K562 (cell line): ENCODE results near the gene EXOC6. TPM values are rescaled to one million over a fixed set of nuclear protein-coding genes. Genes with fewer than 3 reads are reported as not detected.

ENCODE experiments used
- ATAC-seq: fragments of 200-7000 bp; cut with Tn5 transposase; 3 replicates; pipeline ENCODE4 v1.9.1; 2020; ENCODE audit warnings: moderate library complexity
- BruUV-seq: library from RNA; stranded (reverse); fragments of 400-500 nt; replicated peaks from 2 replicates; lab custom pipeline; 2021; lab: Mats Ljungman, UMichigan
- CTCF ChIA-PET: fragments of 300-600 bp; formaldehyde crosslinking; extraction: SDS; loops from one replicate; lab custom pipeline; 2021; ENCODE audit warnings: low intra/inter-chr PET ratio; lab: Yijun Ruan, JAX
- POLR2A ChIA-PET: fragments of 300-600, 350-650 bp; sonication (Branson Sonifier 250); formaldehyde crosslinking; extraction: SDS; loops from one replicate; lab custom pipeline; 2021; ENCODE audit warnings: antibody characterized with exemption, inconsistent platforms; lab: Yijun Ruan, JAX
- DNase-seq, 4 experiments: peaks; one replicate each; pipeline versions ENCODE4 v3.0.0 to v3.0.0-alpha.2; 2011 to 2018; ENCODE audit warnings: low spot score in 3 of 4, mixed read lengths in 3 of 4; ENCODE audit errors: extremely low read depth in 1 of 4
- FAIRE-seq: peaks from 2 replicates; lab custom pipeline; 2011; peaks lifted over from hg19 to GRCh38; lab: Jason Lieb, UNC
- H2AFZ ChIP-seq: 2 replicates; pipeline ENCODE4 v1.6.0; 2011; ENCODE audit warnings: low read depth, low read length, control low read depth, inconsistent platforms
- H3K27ac ChIP-seq: fragments of 200-600 bp; 3 replicates; pipeline ENCODE4 v1.8.0; 2011; ENCODE audit warnings: low read depth, mild to moderate bottlenecking, control low read depth, inconsistent platforms, low read length, moderate library complexity, mixed read lengths; ENCODE audit errors: extremely low read depth
- H3K27me3 ChIP-seq, 2 experiments: fragments of 300-600 bp in 1 of 2; 2 replicates in 1 of 2; 3 replicates in 1 of 2; pipeline versions ENCODE4 v1.6.0 to v1.8.0; 2011; ENCODE audit warnings: inconsistent platforms in 2 of 2, low read length in 2 of 2, mild to moderate bottlenecking in 1 of 2, mixed read lengths in 1 of 2, moderate library complexity in 1 of 2; ENCODE audit not compliant: control insufficient read depth in 2 of 2, insufficient read depth in 2 of 2
- H3K36me3 ChIP-seq: fragments of 300-600 bp; 3 replicates; pipeline ENCODE4 v1.8.0; 2011; ENCODE audit warnings: mild to moderate bottlenecking, low read length, inconsistent platforms; ENCODE audit not compliant: control insufficient read depth, insufficient read depth
- H3K4me1 ChIP-seq, 2 experiments: fragments of 200-600 bp in 1 of 2; replicated peaks in 1 of 2; 2 replicates in 1 of 2; 3 replicates in 1 of 2; pipeline versions ENCODE4 v1.5.1 to v1.8.0; 2011; ENCODE audit warnings: inconsistent platforms in 2 of 2, low read length in 2 of 2, mild to moderate bottlenecking in 1 of 2, mixed read lengths in 1 of 2, moderate library complexity in 1 of 2; ENCODE audit not compliant: control insufficient read depth in 2 of 2, insufficient read depth in 2 of 2
- H3K4me2 ChIP-seq: 2 replicates; pipeline ENCODE4 v1.6.1; 2011; ENCODE audit warnings: low read length, control low read depth, inconsistent platforms, mixed read lengths; ENCODE audit not compliant: insufficient read depth
- H3K4me3 ChIP-seq: fragments of 200-600 bp; sonication (generic), shearing (Covaris generic); 2 replicates; pipeline ENCODE4 v1.5.1; 2016; ENCODE audit warnings: control low read depth, inconsistent platforms
- H3K79me2 ChIP-seq: fragments of 200-600 bp; 3 replicates; pipeline ENCODE4 v1.8.0; 2011; ENCODE audit warnings: low read length, inconsistent platforms; ENCODE audit not compliant: control insufficient read depth, insufficient read depth
- H3K9ac ChIP-seq, 2 experiments: 2 replicates each; pipeline versions ENCODE4 v1.6.0 to v1.6.1; 2011; ENCODE audit warnings: low read depth in 2 of 2, low read length in 2 of 2, control low read depth in 1 of 2, inconsistent platforms in 1 of 2, mild to moderate bottlenecking in 1 of 2, mixed read lengths in 1 of 2; ENCODE audit not compliant: insufficient read depth in 1 of 2
- H3K9me1 ChIP-seq: one replicate; pipeline ENCODE4 v1.6.0; 2011; ENCODE audit warnings: inconsistent platforms, mild to moderate bottlenecking, low read length, moderate library complexity; ENCODE audit not compliant: control insufficient read depth, insufficient read depth
- H3K9me3 ChIP-seq: replicated peaks from 2 replicates; pipeline ENCODE4 v1.5.1; 2011; ENCODE audit warnings: low read depth, low read length, inconsistent platforms; ENCODE audit not compliant: control insufficient read depth, insufficient read depth
- H4K20me1 ChIP-seq: replicated peaks from 2 replicates; pipeline ENCODE4 v1.6.1; 2011; ENCODE audit warnings: low read length, inconsistent platforms, mixed read lengths; ENCODE audit not compliant: control insufficient read depth, insufficient read depth
- GABPB1 ChIP-seq: sonication (generic); formaldehyde crosslinking; IDR thresholded peaks from 2 replicates; pipeline ENCODE4 v1.8.0; 2022; ENCODE audit warnings: mild to moderate bottlenecking, missing genetic modification reagents
- POLR2G ChIP-seq: fragments of 200-400 bp; formaldehyde crosslinking; IDR thresholded peaks from 2 replicates; pipeline ENCODE4 v1.6.1; 2017; ENCODE audit warnings: low read depth, mild to moderate bottlenecking, antibody characterized with exemption, low read length, moderate library complexity
- RBM22 ChIP-seq: fragments of 200-400 bp; formaldehyde crosslinking; IDR thresholded peaks from 2 replicates; pipeline ENCODE4 v1.6.1; 2018; ENCODE audit warnings: low read length, low read depth; ENCODE audit not compliant: poor library complexity, severe bottlenecking
- WGBS: fragments of 100-300 bp; shearing (Covaris generic); methylation state at CpG from one replicate; pipeline ENCODE4 v1.1.6; 2016; ENCODE audit warnings: low coverage, mixed read lengths; ENCODE audit not compliant: insufficient coverage; ENCODE audit errors: missing lambda C conversion rate; 5-methylcytosine and 5-hydroxymethylcytosine counted together
- in situ Hi-C: fragments of 300-500 bp; cut with MboI; formaldehyde crosslinking; loops from 4 replicates; pipeline ENCODE4 v1.15.0; 2018; ENCODE audit warnings: inconsistent platforms, mixed read lengths
- intact Hi-C: fragments of 100-400 bp; cut with micrococcal nuclease; formaldehyde crosslinking; loops from 2 replicates; pipeline ENCODE4 v1.14.2; 2022
- polyA plus RNA-seq, 8 experiments: library from polyadenylated mRNA; depleted of rRNA in 4 of 8; stranded (reverse) in 5 of 8; unstranded in 3 of 8; fragments of >200 nt; fragmentation: Nextera tagmentation in 2 of 8; fragmentation: Illumina TruSeq in 1 of 8; extraction: Ambion mirVana in 2 of 8; extraction: Trizol in 1 of 8; gene quantifications; 2 replicates each; pipeline versions ENCODE4 v1.2.1 to v1.2.3, GENCODE V29; 2011 to 2014; ENCODE audit warnings: inconsistent platforms in 1 of 8, missing spikeins in 1 of 8
- total RNA-seq, 7 experiments: library from RNA; depleted of rRNA in 6 of 7; stranded (reverse); fragments of >200 nt in 6 of 7; fragmentation: Illumina TruSeq in 2 of 7; extraction: Trizol in 2 of 7; gene quantifications; 2 replicates each; pipeline versions ENCODE4 v1.2.1 to v1.2.3, GENCODE V29; 2011 to 2021; ENCODE audit warnings: low replicate concordance in 1 of 7

EXOC6 gene
- total and polyA plus RNA-seq, 9 of the 15 experiments (the other 6 are each of a cell fraction or from before 2014, with no cell fraction given), result 13.9 to 42.8 (median 24.9) TPM

DNA sequence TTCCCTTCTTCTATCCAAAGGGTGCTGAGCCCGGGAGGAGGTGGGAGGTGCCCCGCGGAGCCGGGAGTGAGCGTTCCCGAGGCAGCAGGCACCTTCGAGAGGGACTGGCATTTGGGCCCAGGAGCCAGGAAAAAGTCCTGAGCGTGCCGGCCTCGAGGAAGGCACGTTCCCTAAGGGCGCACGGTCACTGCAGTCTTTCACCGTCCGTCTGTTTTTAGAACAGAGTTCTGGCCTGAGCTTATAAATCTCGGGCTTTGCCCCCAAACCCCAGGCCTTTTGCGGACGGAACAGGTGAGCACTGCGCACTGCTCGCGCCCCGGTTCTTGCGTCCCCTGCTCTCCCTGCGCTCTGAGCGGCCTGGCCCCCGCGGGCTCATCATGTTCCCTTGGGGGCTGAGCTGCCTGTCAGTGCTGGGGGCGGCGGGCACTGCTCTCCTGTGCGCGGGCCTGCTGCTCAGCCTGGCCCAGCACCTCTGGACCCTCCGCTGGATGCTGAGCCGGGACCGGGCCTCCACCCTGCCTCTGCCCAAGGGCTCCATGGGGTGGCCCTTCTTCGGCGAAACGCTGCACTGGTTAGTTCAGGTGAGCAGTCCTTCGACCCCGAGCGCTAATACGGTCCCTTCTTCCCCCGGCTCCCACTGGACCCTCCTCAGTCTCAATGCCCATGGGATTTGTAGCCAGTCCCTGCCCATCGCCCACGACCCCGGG, 212.7 kb downstream of the EXOC6 start:
- Histone ChIP-seq H3K27me3 (no peaks in the 10 kb centered on the region), H3K9me3 (peaks cover 6% of the 10 kb centered on the region; the same call in 1 of the 2 replicates), H3K36me3 (peaks cover 28% of the 10 kb centered on the region; the same call in 2 of the 3 replicates), H3K27ac (no peak overlapping the region), H3K9me1 (no peaks in the 10 kb centered on the region), H4K20me1 (no peaks in the 10 kb centered on the region), H3K79me2 (no peaks in the 10 kb centered on the region), H3K4me2 (no peak overlapping the region), H3K4me3 (no peak overlapping the region), H3K9ac (no peak overlapping the region), H2AFZ (no peak overlapping the region), H3K4me1 (no peaks in the 10 kb centered on the region; a peak in 1 of 5 replicates)
- WGBS, result 99% methylated on average over 13 of the region's 45 CpGs
- FAIRE-seq (no peak), ATAC-seq (no peak), DNase-seq (no peak)
- intact Hi-C loops, result no loop called here
- no TSS peak for BruUV-seq
- ChIA-PET POLR2A (interaction anchor here (0.6 kb wide), 1 partner anchor 11 kb away, joined by 3 read pairs; no protein-coding TSS in a partner anchor), CTCF (no interaction called here)
- in situ Hi-C loops, result no loop called here
- TF ChIP-seq POLR2G, result peak; percentile 54; the same call in 1 of the 2 replicates
- TF ChIP-seq GABPB1 (CRISPR knock-in tag), result no peak
- TF ChIP-seq RBM22, result peak; percentile 72
